PFSK-1 (cell line): ENCODE measurements around the gene SLC12A9.

Experiments used
- POLR2AphosphoS5 ChIP-seq: IDR thresholded peaks from 2 replicates; pipeline ENCODE4 v1.6.1; 2012; ENCODE audit warnings: low read depth, mild to moderate bottlenecking, control low read depth, low read length, moderate library complexity
- TAF1 ChIP-seq: IDR thresholded peaks from 2 replicates; pipeline ENCODE4 v1.6.1; 2012; ENCODE audit warnings: low read length, control low read depth, borderline replicate concordance; ENCODE audit not compliant: insufficient read depth
- TF ChIP-seq, protein P1 (sequence below), 2 experiments: IDR thresholded peaks; 2 replicates each; pipeline versions ENCODE4 v1.6.1 to v1.8.0; 2011 to 2012; ENCODE audit warnings: low read depth in 2 of 2, low read length in 2 of 2, control low read depth in 1 of 2, inconsistent platforms in 1 of 2, mild to moderate bottlenecking in 1 of 2, moderate library complexity in 1 of 2; ENCODE audit not compliant: insufficient read depth in 1 of 2

GRCh38 chr7:100802951-100803350 lies 49.6 kb upstream of the SLC12A9 start:
- TF ChIP-seq POLR2AphosphoS5 (no peak), TAF1 (no peak)
- TF ChIP-seq, protein P1, sequence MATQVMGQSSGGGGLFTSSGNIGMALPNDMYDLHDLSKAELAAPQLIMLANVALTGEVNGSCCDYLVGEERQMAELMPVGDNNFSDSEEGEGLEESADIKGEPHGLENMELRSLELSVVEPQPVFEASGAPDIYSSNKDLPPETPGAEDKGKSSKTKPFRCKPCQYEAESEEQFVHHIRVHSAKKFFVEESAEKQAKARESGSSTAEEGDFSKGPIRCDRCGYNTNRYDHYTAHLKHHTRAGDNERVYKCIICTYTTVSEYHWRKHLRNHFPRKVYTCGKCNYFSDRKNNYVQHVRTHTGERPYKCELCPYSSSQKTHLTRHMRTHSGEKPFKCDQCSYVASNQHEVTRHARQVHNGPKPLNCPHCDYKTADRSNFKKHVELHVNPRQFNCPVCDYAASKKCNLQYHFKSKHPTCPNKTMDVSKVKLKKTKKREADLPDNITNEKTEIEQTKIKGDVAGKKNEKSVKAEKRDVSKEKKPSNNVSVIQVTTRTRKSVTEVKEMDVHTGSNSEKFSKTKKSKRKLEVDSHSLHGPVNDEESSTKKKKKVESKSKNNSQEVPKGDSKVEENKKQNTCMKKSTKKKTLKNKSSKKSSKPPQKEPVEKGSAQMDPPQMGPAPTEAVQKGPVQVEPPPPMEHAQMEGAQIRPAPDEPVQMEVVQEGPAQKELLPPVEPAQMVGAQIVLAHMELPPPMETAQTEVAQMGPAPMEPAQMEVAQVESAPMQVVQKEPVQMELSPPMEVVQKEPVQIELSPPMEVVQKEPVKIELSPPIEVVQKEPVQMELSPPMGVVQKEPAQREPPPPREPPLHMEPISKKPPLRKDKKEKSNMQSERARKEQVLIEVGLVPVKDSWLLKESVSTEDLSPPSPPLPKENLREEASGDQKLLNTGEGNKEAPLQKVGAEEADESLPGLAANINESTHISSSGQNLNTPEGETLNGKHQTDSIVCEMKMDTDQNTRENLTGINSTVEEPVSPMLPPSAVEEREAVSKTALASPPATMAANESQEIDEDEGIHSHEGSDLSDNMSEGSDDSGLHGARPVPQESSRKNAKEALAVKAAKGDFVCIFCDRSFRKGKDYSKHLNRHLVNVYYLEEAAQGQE (IDR thresholded peaks at IDR 0.05; ENCODE audit: insufficient read depth in 1 of 2, low read depth in 2 of 2, low read length in 2 of 2), result no peak
